ENCODE measurements around the gene NEK9.

DNA sequence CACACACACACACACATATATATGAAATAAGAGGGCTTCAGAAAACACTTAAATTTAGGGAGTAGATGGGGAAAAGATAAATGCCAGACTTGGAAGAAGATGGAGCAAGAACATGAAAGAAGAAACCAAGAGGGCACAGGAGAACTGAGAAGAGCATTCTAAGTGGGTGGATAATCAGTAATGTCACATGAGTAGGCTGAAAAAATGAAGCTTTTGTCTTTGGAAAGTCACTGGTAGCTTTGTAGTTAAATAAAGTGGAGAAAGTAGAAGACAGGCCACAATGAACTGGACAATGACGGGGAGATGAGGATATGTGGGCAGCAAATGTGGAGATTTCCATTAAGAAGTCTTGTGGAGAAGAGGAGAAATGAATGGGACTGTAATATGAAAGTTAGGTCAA, 59.6 kb downstream of the NEK9 start:
- TF ChIP-seq, protein P1, sequence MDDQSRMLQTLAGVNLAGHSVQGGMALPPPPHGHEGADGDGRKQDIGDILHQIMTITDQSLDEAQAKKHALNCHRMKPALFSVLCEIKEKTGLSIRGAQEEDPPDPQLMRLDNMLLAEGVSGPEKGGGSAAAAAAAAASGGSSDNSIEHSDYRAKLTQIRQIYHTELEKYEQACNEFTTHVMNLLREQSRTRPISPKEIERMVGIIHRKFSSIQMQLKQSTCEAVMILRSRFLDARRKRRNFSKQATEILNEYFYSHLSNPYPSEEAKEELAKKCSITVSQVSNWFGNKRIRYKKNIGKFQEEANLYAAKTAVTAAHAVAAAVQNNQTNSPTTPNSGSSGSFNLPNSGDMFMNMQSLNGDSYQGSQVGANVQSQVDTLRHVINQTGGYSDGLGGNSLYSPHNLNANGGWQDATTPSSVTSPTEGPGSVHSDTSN (IDR thresholded peaks at IDR 0.05; ENCODE audit: insufficient replicate concordance, low read depth, low read length) = no peak
- TF ChIP-seq, protein P2, sequence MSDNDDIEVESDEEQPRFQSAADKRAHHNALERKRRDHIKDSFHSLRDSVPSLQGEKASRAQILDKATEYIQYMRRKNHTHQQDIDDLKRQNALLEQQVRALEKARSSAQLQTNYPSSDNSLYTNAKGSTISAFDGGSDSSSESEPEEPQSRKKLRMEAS (IDR thresholded peaks at IDR 0.05; ENCODE audit: low read depth, low read length) = no peak
- TF ChIP-seq, protein P3, sequence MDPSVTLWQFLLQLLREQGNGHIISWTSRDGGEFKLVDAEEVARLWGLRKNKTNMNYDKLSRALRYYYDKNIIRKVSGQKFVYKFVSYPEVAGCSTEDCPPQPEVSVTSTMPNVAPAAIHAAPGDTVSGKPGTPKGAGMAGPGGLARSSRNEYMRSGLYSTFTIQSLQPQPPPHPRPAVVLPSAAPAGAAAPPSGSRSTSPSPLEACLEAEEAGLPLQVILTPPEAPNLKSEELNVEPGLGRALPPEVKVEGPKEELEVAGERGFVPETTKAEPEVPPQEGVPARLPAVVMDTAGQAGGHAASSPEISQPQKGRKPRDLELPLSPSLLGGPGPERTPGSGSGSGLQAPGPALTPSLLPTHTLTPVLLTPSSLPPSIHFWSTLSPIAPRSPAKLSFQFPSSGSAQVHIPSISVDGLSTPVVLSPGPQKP (IDR thresholded peaks at IDR 0.05; ENCODE audit: low read depth, low read length) = no peak
- TF ChIP-seq NFIC (IDR thresholded peaks at IDR 0.05; ENCODE audit: low read depth, low read length) (no peak), MTA2 (IDR thresholded peaks at IDR 0.05; ENCODE audit: low read depth) (no peak), SIN3A (IDR thresholded peaks at IDR 0.05; ENCODE audit: low read depth, low read length) (no peak), BACH1 (IDR thresholded peaks at IDR 0.05; ENCODE audit: borderline replicate concordance) (no peak), ZNF274 (IDR thresholded peaks at IDR 0.05; ENCODE audit: insufficient read depth, insufficient read length) (no peak), TARDBP (IDR thresholded peaks at IDR 0.05; ENCODE audit: borderline replicate concordance) (no peak), ZSCAN29 (IDR thresholded peaks at IDR 0.05) (no peak), POLR2AphosphoS5 (IDR thresholded peaks at IDR 0.05; ENCODE audit: low read length) (no peak)
- TF ChIP-seq, protein P4, sequence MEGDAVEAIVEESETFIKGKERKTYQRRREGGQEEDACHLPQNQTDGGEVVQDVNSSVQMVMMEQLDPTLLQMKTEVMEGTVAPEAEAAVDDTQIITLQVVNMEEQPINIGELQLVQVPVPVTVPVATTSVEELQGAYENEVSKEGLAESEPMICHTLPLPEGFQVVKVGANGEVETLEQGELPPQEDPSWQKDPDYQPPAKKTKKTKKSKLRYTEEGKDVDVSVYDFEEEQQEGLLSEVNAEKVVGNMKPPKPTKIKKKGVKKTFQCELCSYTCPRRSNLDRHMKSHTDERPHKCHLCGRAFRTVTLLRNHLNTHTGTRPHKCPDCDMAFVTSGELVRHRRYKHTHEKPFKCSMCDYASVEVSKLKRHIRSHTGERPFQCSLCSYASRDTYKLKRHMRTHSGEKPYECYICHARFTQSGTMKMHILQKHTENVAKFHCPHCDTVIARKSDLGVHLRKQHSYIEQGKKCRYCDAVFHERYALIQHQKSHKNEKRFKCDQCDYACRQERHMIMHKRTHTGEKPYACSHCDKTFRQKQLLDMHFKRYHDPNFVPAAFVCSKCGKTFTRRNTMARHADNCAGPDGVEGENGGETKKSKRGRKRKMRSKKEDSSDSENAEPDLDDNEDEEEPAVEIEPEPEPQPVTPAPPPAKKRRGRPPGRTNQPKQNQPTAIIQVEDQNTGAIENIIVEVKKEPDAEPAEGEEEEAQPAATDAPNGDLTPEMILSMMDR (IDR thresholded peaks at IDR 0.05 in 2 of 3, conservative IDR thresholded peaks at IDR 0.05 in 1 of 3; ENCODE audit: control insufficient read depth in 2 of 3, extremely low read depth in 1 of 3, insufficient read depth in 1 of 3, low read depth in 3 of 3, low read length in 3 of 3) = no peak
- TF ChIP-seq, protein P5, sequence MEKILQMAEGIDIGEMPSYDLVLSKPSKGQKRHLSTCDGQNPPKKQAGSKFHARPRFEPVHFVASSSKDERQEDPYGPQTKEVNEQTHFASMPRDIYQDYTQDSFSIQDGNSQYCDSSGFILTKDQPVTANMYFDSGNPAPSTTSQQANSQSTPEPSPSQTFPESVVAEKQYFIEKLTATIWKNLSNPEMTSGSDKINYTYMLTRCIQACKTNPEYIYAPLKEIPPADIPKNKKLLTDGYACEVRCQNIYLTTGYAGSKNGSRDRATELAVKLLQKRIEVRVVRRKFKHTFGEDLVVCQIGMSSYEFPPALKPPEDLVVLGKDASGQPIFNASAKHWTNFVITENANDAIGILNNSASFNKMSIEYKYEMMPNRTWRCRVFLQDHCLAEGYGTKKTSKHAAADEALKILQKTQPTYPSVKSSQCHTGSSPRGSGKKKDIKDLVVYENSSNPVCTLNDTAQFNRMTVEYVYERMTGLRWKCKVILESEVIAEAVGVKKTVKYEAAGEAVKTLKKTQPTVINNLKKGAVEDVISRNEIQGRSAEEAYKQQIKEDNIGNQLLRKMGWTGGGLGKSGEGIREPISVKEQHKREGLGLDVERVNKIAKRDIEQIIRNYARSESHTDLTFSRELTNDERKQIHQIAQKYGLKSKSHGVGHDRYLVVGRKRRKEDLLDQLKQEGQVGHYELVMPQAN (conservative IDR thresholded peaks at IDR 0.05) = no peak
- TF ChIP-seq, protein P6, sequence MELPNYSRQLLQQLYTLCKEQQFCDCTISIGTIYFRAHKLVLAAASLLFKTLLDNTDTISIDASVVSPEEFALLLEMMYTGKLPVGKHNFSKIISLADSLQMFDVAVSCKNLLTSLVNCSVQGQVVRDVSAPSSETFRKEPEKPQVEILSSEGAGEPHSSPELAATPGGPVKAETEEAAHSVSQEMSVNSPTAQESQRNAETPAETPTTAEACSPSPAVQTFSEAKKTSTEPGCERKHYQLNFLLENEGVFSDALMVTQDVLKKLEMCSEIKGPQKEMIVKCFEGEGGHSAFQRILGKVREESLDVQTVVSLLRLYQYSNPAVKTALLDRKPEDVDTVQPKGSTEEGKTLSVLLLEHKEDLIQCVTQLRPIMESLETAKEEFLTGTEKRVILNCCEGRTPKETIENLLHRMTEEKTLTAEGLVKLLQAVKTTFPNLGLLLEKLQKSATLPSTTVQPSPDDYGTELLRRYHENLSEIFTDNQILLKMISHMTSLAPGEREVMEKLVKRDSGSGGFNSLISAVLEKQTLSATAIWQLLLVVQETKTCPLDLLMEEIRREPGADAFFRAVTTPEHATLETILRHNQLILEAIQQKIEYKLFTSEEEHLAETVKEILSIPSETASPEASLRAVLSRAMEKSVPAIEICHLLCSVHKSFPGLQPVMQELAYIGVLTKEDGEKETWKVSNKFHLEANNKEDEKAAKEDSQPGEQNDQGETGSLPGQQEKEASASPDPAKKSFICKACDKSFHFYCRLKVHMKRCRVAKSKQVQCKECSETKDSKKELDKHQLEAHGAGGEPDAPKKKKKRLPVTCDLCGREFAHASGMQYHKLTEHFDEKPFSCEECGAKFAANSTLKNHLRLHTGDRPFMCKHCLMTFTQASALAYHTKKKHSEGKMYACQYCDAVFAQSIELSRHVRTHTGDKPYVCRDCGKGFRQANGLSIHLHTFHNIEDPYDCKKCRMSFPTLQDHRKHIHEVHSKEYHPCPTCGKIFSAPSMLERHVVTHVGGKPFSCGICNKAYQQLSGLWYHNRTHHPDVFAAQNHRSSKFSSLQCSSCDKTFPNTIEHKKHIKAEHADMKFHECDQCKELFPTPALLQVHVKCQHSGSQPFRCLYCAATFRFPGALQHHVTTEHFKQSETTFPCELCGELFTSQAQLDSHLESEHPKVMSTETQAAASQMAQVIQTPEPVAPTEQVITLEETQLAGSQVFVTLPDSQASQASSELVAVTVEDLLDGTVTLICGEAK (IDR thresholded peaks at IDR 0.05; ENCODE audit: borderline replicate concordance) = no peak
